Measurements from ENCODE around the gene C1QC. TPM values are rescaled to one million over a fixed set of nuclear protein-coding genes. Genes with fewer than 3 reads are reported as not detected.

The C1QC gene
- total RNA-seq, 1 experiment from 2014 or later: not detected

- Histone ChIP-seq H3K27ac (ENCODE audit: low read depth, low read length, poor library complexity, severe bottlenecking) (no peak overlapping the region), H3K4me3 (ENCODE audit: low read depth, low read length, poor library complexity, severe bottlenecking) (no peak overlapping the region), H3K36me3 (ENCODE audit: insufficient read depth, low read length, poor library complexity, severe bottlenecking) (no peaks in the 10 kb centered on the region), H3K9me3 (ENCODE audit: low read depth, low read length, poor library complexity, severe bottlenecking) (no peaks in the 10 kb centered on the region), H3K27me3 (replicated peaks; ENCODE audit: insufficient read depth, low read depth, low read length, poor library complexity) (no peaks in the 10 kb centered on the region), H3K4me1 (ENCODE audit: insufficient read depth, low read length, poor library complexity, severe bottlenecking) (peaks cover 3% of the 10 kb centered on the region)
- TF ChIP-seq, protein P1, sequence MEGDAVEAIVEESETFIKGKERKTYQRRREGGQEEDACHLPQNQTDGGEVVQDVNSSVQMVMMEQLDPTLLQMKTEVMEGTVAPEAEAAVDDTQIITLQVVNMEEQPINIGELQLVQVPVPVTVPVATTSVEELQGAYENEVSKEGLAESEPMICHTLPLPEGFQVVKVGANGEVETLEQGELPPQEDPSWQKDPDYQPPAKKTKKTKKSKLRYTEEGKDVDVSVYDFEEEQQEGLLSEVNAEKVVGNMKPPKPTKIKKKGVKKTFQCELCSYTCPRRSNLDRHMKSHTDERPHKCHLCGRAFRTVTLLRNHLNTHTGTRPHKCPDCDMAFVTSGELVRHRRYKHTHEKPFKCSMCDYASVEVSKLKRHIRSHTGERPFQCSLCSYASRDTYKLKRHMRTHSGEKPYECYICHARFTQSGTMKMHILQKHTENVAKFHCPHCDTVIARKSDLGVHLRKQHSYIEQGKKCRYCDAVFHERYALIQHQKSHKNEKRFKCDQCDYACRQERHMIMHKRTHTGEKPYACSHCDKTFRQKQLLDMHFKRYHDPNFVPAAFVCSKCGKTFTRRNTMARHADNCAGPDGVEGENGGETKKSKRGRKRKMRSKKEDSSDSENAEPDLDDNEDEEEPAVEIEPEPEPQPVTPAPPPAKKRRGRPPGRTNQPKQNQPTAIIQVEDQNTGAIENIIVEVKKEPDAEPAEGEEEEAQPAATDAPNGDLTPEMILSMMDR (conservative IDR thresholded peaks at IDR 0.05; ENCODE audit: low read depth, low read length): no peak
- TF ChIP-seq EZH2 (IDR thresholded peaks at IDR 0.05; ENCODE audit: borderline replicate concordance, low read depth, low read length, poor library complexity, severe bottlenecking): no peak
- intact Hi-C loops (cut with micrococcal nuclease; ENCODE audit: unreplicated experiment): no loop called here
- ChIA-PET POLR2A (ENCODE audit: low non-redundant PET) (no interaction called here), CTCF (no interaction called here)
- BruUV-seq (replicated peaks): no TSS peak
- DNase-seq (ENCODE audit: low spot score): no peak
Observed at GRCh38 chr1:22694172-22694571, 50.7 kb downstream of the C1QC start.

- BruUV-seq (replicated peaks): no TSS peak
- Histone ChIP-seq H3K27me3 (replicated peaks; ENCODE audit: insufficient read depth, low read depth, low read length, poor library complexity) (no peaks in the 10 kb centered on the region), H3K4me3 (ENCODE audit: low read depth, low read length, poor library complexity, severe bottlenecking) (no peak overlapping the region), H3K9me3 (ENCODE audit: low read depth, low read length, poor library complexity, severe bottlenecking) (no peaks in the 10 kb centered on the region), H3K4me1 (ENCODE audit: insufficient read depth, low read length, poor library complexity, severe bottlenecking) (peaks cover 7% of the 10 kb centered on the region), H3K36me3 (ENCODE audit: insufficient read depth, low read length, poor library complexity, severe bottlenecking) (no peaks in the 10 kb centered on the region), H3K27ac (ENCODE audit: low read depth, low read length, poor library complexity, severe bottlenecking) (no peak overlapping the region)
- intact Hi-C loops (cut with micrococcal nuclease; ENCODE audit: unreplicated experiment): no loop called here
- no peak for DNase-seq (ENCODE audit: low spot score)
- CTCF ChIA-PET: no interaction called here
- POLR2A ChIA-PET (ENCODE audit: low non-redundant PET): no interaction called here
- TF ChIP-seq, protein P1 (conservative IDR thresholded peaks at IDR 0.05; ENCODE audit: low read depth, low read length): no peak
- TF ChIP-seq EZH2 (IDR thresholded peaks at IDR 0.05; ENCODE audit: borderline replicate concordance, low read depth, low read length, poor library complexity, severe bottlenecking): no peak
Observed at GRCh38 chr1:22696610-22697009, 53.2 kb downstream of the C1QC start.

Small RNA genes lying within 50 kb of the gene (microRNA-seq; reads per million reads assigned to microRNA genes)
- gene MIR6127: not detected

Other genes with a start within 250 kb of the C1QC start
- 21.8 and 25.3 TPM in 2 replicates for gene ZBTB40, start 191.8 kb upstream of the C1QC start, total RNA-seq (2021)
- gene EPHA8, start 80.1 kb upstream of the C1QC start, total RNA-seq (2021): not detected in 2 replicates
- not detected in 2 replicates for gene C1QA, start 7.0 kb upstream of the C1QC start, total RNA-seq (2021)
- not detected in 2 replicates for gene C1QB, start 9.6 kb downstream of the C1QC start, total RNA-seq (2021)
- 10.4 and 12.3 TPM in 2 replicates for gene EPHB2, start 67.2 kb downstream of the C1QC start, total RNA-seq (2021)

Data from A673 (cell line).